Dermis blood vessel endothelial cell (primary cell): ENCODE results near the gene DVL2. TPM values are rescaled to one million over a fixed set of nuclear protein-coding genes. Genes with fewer than 3 reads are reported as not detected.

Experiments used
- DNase-seq: peaks from one replicate; pipeline ENCODE4 v3.0.0; 2010
- total RNA-seq: library from RNA; depleted of rRNA; stranded (reverse); fragments of >200 nt; gene quantifications from 2 replicates; pipeline ENCODE4 v1.2.3, GENCODE V29; 2014

The DVL2 gene
- total RNA-seq, 1 donor from 2014 or later, result 32.8 TPM

GRCh38 chr17:7219229-7219811 lies 15.0 kb downstream of the DVL2 start:
- DNase-seq, result no peak

- no peak for DNase-seq
Observed at GRCh38 chr17:7218758-7219157, 15.6 kb downstream of the DVL2 start.

- no peak for DNase-seq
Observed at GRCh38 chr17:7218166-7218565, 16.2 kb downstream of the DVL2 start.

GRCh38 chr17:7217113-7217987 lies 17.0 kb downstream of the DVL2 start:
- peak; percentile 80 for DNase-seq

- DNase-seq, result no peak
Observed at GRCh38 chr17:7216242-7217112, 17.8 kb downstream of the DVL2 start.

GRCh38 chr17:7215652-7216180 lies 18.6 kb downstream of the DVL2 start:
- DNase-seq, result peak; percentile 19

GRCh38 chr17:7215136-7215638 lies 19.1 kb downstream of the DVL2 start:
- no peak for DNase-seq

- DNase-seq, result peak; percentile 98
Observed at GRCh38 chr17:7214300-7215135, 19.8 kb downstream of the DVL2 start.

- DNase-seq, result peak; percentile 86
Observed at GRCh38 chr17:7213895-7214299, 20.4 kb downstream of the DVL2 start.

GRCh38 chr17:7211491-7212273 lies 22.6 kb downstream of the DVL2 start:
- DNase-seq, result no peak

GRCh38 chr17:7208754-7209460 lies 25.4 kb downstream of the DVL2 start:
- DNase-seq, result no peak

- DNase-seq, result no peak
Observed at GRCh38 chr17:7208027-7208571, 26.2 kb downstream of the DVL2 start.

GRCh38 chr17:7207120-7208001 lies 27.0 kb downstream of the DVL2 start:
- DNase-seq, result no peak

GRCh38 chr17:7205561-7205960 lies 28.8 kb downstream of the DVL2 start:
- no peak for DNase-seq

- peak; percentile 73 for DNase-seq
Observed at GRCh38 chr17:7204828-7205461, 29.4 kb downstream of the DVL2 start.

- DNase-seq, result no peak
Observed at GRCh38 chr17:7204336-7204735, 30.0 kb downstream of the DVL2 start.

GRCh38 chr17:7203391-7203790 lies 30.9 kb downstream of the DVL2 start:
- DNase-seq, result no peak

GRCh38 chr17:7196651-7197401 lies 37.5 kb downstream of the DVL2 start:
- no peak for DNase-seq
